HG03378 (cell line): ENCODE measurements around the gene PRSS38.

Source experiments
- ATAC-seq: cut with Tn5 transposase; IDR thresholded peaks from one replicate; pipeline ENCODE4 v1.9.1; 2021; ENCODE audit warnings: mild to moderate bottlenecking, moderate library complexity; ENCODE audit not compliant: unreplicated experiment

PRSS38 gene

DNA sequence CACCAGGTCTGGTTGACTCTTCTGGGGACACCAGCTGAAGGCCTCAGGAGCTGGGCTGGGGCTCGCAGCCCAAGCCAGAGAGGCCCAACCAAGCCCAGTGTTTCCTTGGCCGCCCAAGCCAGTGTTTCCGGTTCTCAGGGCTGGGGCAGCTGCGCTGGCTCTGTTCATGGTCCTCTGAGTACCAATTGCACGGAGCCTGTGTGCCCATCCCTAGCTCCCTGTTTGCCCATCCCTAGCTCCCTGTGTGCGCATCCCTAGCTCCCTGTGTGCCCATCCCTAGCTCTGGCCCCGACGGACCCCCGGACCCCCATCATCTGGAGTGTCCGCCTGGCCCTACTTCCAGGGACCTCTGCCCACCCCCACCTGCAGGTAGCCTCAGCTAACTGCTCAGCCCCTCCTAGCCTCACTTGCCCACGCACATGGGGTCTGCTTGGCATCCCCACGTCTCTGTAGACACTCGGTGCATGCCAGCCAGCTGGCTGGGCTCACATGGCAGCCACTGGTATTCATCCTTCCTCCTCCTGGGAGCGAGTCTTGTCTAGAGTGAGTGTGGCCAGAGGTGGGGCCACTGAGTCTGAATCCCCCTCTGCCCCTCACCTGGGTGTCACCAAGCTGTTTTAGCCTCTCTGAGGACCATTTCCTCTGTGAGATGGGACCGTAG lies 68.3 kb downstream of the PRSS38 start:
- no peak for ATAC-seq

- no peak for ATAC-seq
Measured at GRCh38 chr1:227884370-227885134, 69.1 kb downstream of the PRSS38 start.

DNA sequence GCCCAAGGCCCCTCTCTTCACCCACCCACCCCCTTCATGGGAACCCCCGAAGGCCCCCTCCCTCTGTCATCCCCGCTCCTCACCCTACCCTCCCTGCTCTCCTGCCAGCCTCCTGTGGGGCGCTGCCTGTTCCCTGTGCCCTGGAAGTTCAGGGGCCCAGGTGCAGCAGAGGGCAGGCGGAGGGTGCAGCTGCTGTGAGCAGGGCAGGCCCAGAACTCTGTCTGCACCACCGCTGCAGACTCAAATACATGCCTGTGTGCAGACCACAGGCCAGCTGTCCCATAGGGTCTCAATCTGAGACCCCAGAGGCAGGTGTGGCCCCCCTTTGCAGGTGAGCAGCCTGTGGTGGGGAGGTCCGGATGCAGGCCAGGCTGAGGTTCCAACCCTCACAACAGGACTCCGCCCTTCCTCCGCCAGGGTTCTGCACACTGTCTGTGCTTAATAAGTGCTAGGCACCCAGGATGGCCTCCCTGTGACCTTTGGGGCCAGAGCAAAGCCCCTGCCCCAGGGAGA lies 69.7 kb downstream of the PRSS38 start:
- no peak for ATAC-seq

DNA sequence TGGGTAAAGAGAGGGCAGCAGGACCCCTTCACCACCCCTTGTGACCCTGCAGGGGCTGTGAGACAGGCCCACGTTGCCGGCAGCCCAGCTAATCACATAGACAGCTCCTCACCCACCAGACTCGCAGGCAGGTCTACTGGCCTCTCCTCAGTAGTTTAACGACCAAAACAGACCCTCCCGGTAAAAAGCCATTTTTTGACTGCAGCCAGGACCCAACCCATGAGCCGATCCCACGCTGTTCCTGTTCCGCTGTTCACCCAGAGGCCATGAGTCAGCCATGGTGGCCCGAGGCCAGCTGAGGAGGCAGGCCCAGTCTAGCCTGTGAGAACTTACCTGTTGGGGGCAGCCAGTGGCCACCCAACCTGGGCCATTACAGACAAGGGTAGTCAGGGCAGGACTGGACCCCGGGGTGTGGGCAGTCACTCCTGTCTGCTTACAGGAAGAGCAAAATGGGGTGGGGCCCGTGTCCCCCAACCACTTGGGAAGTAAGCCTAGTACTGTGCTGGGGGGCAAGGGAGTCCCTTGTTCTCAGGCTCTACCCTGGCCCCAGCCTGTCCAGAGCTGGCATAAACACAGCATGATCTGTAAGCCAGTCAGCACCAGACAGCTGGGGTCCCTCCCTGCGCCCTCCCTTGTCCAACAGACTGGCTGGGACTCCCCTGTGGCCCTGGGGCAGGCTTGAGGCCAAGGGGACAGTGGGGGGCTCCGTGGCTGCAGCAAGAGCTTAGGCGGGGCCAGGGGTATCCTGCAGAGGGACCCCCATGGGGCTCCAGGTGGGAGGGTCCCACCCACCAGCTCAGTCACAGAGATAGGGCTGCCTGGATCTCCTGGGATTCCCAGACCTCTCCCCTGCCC lies 70.4 kb downstream of the PRSS38 start:
- ATAC-seq, result no peak

GRCh38 chr1:227886503-227886961 lies 71.1 kb downstream of the PRSS38 start:
- no peak for ATAC-seq

GRCh38 chr1:227886993-227887696 lies 71.7 kb downstream of the PRSS38 start:
- no peak for ATAC-seq

GRCh38 chr1:227887697-227888403 lies 72.4 kb downstream of the PRSS38 start:
- ATAC-seq, result no peak

- ATAC-seq, result no peak
Measured at GRCh38 chr1:227888404-227889046, 73.0 kb downstream of the PRSS38 start.

- no peak for ATAC-seq
Measured at GRCh38 chr1:227889047-227889862, 73.8 kb downstream of the PRSS38 start.

DNA sequence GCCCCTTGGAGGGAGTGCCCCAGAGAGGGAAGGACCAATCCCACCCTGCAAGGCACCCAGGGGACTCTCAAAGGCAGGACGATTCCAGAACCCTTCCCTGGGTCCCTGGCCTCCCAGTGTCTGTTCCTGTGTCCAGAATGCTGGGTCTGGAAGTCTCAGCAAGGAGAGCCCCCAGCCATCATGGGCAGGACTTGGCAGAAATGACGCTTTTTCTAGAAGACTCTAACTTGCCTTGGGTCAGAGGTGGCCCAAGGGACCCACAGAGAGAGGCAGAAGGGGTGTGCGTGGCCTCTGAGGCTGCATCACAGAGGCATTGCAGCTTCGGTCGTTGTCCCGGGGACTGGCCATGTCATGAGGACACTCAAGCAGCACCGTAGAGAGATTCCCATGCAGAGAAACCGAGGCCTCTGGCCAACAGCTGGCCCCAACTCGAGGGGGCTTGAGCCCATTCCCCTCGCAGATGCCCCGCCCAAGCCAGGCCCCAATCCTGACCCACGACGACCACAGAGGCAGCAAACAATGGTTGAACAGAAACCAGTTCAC lies 74.5 kb downstream of the PRSS38 start:
- ATAC-seq, result no peak

DNA sequence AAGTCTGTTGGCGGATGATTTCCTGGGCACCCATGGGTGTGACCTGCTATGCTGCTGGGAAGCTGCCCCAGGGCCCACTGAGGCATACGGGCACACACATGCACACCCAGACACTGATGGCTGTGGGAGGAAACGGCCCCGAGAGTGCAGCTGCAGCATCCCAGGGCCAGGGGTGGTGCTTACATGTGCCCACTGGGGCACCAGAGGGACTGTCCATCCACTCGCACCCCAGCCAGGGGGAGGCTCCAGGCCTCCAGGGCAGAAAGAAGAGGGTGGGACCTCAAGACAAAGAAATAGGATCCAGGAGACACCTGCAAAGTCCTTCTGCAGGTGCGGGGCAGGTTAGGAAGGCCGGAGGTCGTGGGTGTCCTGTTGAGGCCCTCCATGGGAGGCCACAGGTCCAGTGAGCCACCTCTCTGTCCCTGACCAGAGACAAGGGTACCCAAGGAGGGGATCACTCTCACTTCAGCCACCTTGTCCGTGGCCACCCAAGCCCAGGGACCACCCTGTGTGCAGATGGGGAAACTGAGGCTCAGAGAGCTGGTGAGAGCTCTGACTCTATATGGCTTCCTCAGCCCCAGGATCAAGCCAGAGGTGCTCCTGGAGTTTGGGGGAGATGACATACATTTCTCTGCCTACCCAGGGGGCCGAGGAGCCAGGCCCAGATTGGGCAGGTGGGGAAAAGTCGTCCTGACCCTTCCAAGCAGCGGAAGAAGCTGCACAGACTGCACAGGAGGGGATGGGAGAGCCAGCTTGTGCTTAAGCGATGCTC lies 75.2 kb downstream of the PRSS38 start:
- no peak for ATAC-seq

DNA sequence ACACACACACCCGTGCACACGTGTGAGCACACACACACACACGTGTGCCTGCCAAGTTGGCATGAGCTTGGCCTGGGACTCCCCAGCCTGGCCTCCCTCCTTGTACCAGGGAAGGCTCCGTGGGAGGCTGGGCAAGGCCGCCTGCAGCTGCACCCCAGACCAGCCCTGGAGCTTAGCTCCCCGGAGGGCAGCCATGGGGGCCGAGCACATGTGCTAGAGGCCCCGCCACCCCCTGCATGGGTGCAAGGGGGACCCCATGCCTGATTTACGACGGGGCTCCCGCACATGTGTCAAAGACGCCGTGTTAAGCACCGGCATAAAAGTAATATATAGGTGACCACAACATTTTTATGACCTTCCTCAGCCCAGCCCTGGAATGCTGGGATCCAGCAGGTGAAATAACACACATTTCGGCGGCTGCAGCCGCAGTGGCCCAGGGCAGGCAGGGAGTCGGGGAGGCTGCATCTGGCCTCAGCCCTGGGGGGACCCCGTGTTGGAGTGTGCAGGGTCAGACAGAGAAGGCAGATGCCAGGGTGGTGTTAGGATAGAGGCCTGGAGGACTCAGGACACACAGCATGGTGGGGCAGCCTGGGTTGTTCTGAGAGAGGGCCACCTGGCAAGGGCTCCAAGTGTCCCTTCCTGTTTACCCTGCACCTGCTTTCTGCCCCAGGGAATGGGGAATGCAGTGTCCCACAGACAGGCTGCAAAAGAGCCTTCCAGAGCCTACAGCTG lies 75.9 kb downstream of the PRSS38 start:
- no peak for ATAC-seq

DNA sequence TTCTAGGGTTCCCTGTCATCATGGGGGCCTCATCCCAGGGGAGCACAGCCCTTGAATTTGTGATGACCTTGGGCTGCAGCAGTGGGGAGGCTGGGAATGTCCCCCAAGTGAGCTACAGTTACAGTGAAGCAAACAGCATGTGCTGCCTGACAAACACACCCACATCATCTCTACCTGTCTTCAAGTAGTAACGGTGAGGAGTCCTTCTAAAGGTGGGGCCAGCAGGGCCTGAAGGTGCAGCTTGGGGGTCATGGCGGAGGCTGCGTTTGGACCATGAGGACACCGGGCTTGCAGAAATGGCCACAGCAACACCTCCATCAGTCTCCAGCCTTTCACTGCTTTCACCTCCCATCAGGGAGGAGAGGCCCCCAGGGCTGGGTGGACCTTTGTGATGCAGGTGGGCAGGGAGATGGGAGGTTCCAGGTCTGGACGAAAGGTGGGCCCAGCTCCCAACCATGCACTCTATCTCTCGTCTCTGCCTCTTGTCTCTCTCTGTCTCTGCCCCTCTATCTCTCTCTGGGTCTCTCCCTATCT lies 76.5 kb downstream of the PRSS38 start:
- ATAC-seq, result no peak

DNA sequence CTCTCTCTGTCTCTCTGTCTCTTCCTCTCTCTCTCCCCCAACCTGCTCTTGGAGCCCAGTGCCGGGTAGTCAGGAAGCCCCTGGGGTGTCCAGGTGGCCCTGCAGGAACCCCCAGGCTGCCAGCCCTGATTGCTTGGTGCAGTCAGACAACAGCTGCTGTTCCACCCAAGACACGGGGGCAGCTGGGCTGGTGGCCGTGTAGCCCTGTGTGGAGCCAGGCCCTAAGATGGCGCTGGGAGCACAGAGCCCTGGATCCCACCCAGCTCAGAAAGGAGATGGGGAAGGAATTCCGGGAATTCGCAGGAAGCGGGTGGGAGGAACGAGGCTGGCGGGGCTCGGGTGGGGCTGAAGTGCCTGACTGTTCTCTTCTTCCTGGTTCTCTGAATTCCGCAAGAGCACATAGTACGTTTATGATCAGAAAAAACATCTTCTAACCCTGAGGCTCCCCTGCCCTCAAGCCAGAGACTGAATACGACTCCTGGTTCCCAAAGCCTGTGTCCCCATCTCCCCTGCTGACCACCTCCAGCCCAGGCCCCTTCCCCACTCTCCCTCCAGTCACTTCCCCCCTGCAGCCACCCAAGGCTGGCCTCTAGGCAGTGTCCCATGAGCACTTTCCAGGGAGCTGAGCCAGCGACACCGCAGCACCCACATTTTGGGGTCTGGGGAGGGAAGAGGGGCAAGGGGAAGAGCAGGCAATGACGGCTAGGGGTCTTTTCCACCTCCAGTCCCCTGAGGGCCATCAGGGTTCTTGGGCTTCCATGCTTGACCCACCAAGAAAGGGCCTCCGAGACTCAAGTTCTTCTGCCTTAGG lies 77.2 kb downstream of the PRSS38 start:
- no peak for ATAC-seq

DNA sequence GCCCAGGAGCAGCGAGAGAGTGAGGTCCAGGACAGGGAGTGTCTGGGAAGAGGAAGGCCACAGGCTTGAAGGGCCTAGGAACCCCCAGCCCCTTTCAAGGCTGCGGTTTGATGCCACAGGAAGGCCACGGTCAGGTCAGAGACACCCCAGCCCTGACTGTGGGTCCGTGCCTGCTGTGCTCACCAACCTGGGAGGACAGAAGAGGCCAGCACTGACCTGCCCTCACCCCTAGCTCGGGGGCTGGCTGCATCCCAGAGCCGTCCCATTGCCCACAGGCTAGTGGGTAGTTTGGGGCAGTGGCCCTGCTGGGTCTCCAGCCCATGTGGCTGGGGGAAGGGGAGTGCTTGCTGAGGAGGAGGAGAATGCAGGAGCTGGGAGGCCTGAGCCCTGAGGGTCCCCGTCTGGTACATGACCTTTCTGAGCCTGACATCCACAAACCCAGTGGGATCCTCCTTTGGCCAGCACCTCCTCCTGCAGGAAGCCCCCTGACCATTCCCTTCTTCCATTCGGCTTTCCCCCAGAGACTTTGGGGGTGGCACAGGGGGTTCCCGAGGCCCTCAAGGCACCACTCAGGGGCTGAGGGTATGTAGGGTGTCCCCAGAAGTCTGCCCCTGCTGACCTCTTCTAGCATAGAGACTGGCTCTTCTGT lies 77.9 kb downstream of the PRSS38 start:
- no peak for ATAC-seq
